ENCODE data around the gene PAK5. TPM values are rescaled to one million over a fixed set of nuclear protein-coding genes. Genes with fewer than 3 reads are reported as not detected.

The PAK5 gene
- total RNA-seq: not detected
- long read RNA-seq: 0 reads

- ATAC-seq (peak; percentile 77 to 94), DNase-seq (peak; percentile 31)
- intact Hi-C loops (cut with DNase I): no loop called here
These were observed at the start of gene PAK5 for GRCh38 chr20:9838378-9839295. Gene PAK5, minus strand, starts transcription at chr20:9839076. Its CDS starts 194,748 bp downstream, at chr20:9644328.

GRCh38 chr20:9887706-9888105, 48.8 kb upstream of the PAK5 start:
- intact Hi-C loops (cut with DNase I): no loop called here

GRCh38 chr20:9886227-9886626, 47.4 kb upstream of the PAK5 start:
- DNase-seq (no peak), ATAC-seq (no peak)
- intact Hi-C loops (cut with DNase I): no loop called here

More at GRCh38 chr20:9887706-9888105, 48.8 kb upstream of the PAK5 start:
- DNase-seq (no peak), ATAC-seq (no peak)

GRCh38 chr20:9884666-9885065, 45.8 kb upstream of the PAK5 start:
- no peak for ATAC-seq
- no peak for DNase-seq
- intact Hi-C loops (cut with DNase I): no loop called here

- intact Hi-C loops (cut with DNase I): no loop called here
- ATAC-seq (no peak), DNase-seq (no peak)
These were observed 45.2 kb upstream of the PAK5 start for GRCh38 chr20:9884061-9884460.

GRCh38 chr20:9877932-9878495, 39.1 kb upstream of the PAK5 start:
- no peak for ATAC-seq
- DNase-seq: no peak
- intact Hi-C loops (cut with DNase I): no loop called here

GRCh38 chr20:9867196-9867980, 28.5 kb upstream of the PAK5 start:
- intact Hi-C loops (cut with DNase I): no loop called here
- no peak for ATAC-seq
- no peak for DNase-seq

- ATAC-seq (no peak), DNase-seq (no peak)
- intact Hi-C loops (cut with DNase I): no loop called here
These were observed 13.7 kb upstream of the PAK5 start for GRCh38 chr20:9852566-9852965.

- DNase-seq (no peak), ATAC-seq (no peak)
- intact Hi-C loops (cut with DNase I): no loop called here
These were observed 750 bp upstream of the PAK5 start for GRCh38 chr20:9839626-9840025.

- ATAC-seq (no peak), DNase-seq (no peak)
- intact Hi-C loops (cut with DNase I): no loop called here
These were observed 870 bp downstream of the PAK5 start for GRCh38 chr20:9838035-9838377.

- DNase-seq (no peak), ATAC-seq (no peak)
- intact Hi-C loops (cut with DNase I): no loop called here
These were observed 1.2 kb downstream of the PAK5 start for GRCh38 chr20:9837634-9838033.

GRCh38 chr20:9835302-9835701, 3.6 kb downstream of the PAK5 start:
- ATAC-seq (no peak), DNase-seq (no peak)
- intact Hi-C loops (cut with DNase I): no loop called here

GRCh38 chr20:9831032-9831431, 7.8 kb downstream of the PAK5 start:
- intact Hi-C loops (cut with DNase I): no loop called here
- DNase-seq: no peak

GRCh38 chr20:9829835-9830234, 9.0 kb downstream of the PAK5 start:
- ATAC-seq: no peak
- DNase-seq: no peak
- intact Hi-C loops (cut with DNase I): no loop called here

More at GRCh38 chr20:9831032-9831431, 7.8 kb downstream of the PAK5 start:
- ATAC-seq: no peak

- intact Hi-C loops (cut with DNase I): no loop called here
- ATAC-seq (no peak), DNase-seq (no peak)
These were observed 21.2 kb downstream of the PAK5 start for GRCh38 chr20:9817654-9818053.

- ATAC-seq (no peak), DNase-seq (no peak)
- intact Hi-C loops (cut with DNase I): no loop called here
These were observed 23.2 kb downstream of the PAK5 start for GRCh38 chr20:9815632-9816031.

GRCh38 chr20:9810738-9811137, 28.1 kb downstream of the PAK5 start:
- intact Hi-C loops (cut with DNase I): no loop called here
- DNase-seq: no peak
- no peak for ATAC-seq

GRCh38 chr20:9809271-9809670, 29.6 kb downstream of the PAK5 start:
- intact Hi-C loops (cut with DNase I): no loop called here
- DNase-seq (no peak), ATAC-seq (no peak)

- no peak for ATAC-seq
- DNase-seq: no peak
- intact Hi-C loops (cut with DNase I): no loop called here
These were observed 30.7 kb downstream of the PAK5 start for GRCh38 chr20:9808166-9808565.

- intact Hi-C loops (cut with DNase I): no loop called here
- no peak for ATAC-seq
- DNase-seq: no peak
These were observed 31.7 kb downstream of the PAK5 start for GRCh38 chr20:9807136-9807535.

All from left cardiac atrium (tissue), 4 donors.